ENCODE data around the gene GJA5. TPM values are rescaled to one million over a fixed set of nuclear protein-coding genes. Genes with fewer than 3 reads are reported as not detected.

Gene GJA5
- total RNA-seq, 6 experiments from 2014 or later: 17.6 to 25.7 (median 20.2) TPM

GRCh38 chr1:147768101-147768500 lies 7.7 kb upstream of the GJA5 start:
- Mint-ChIP-seq H3K4me1 (ENCODE audit: low read depth) (peaks cover 57% of the 10 kb centered on the region), H3K36me3 (ENCODE audit: low read depth) (no peaks in the 10 kb centered on the region), H3K4me3 (no peak overlapping the region), H3K27me3 (ENCODE audit: insufficient read depth) (peaks cover 3% of the 10 kb centered on the region; the same call in 1 of the 2 replicates), H3K27ac (no peak overlapping the region), H3K9me3 (no peaks in the 10 kb centered on the region)
- no peak for DNase-seq
- no peak for TF ChIP-seq CTCF (IDR thresholded peaks at IDR 0.05)

GRCh38 chr1:147762233-147763024 lies 2.0 kb upstream of the GJA5 start:
- peaks cover 2% of the 10 kb centered on the region; the same call in 1 of the 2 replicates for H3K27me3 Mint-ChIP-seq (ENCODE audit: insufficient read depth)
- peak overlapping the region; percentile 34 for H3K27ac Mint-ChIP-seq
- no peak for DNase-seq
- H3K4me1 Mint-ChIP-seq (ENCODE audit: low read depth): peaks cover 75% of the 10 kb centered on the region
- no peaks in the 10 kb centered on the region for H3K9me3 Mint-ChIP-seq
- peak overlapping the region; percentile 25; the same call in 1 of the 2 replicates for H3K4me3 Mint-ChIP-seq
- no peaks in the 10 kb centered on the region for H3K36me3 Mint-ChIP-seq (ENCODE audit: low read depth)
- no peak for TF ChIP-seq CTCF (IDR thresholded peaks at IDR 0.05)

- DNase-seq: no peak
- Mint-ChIP-seq H3K4me3 (no peak overlapping the region), H3K27me3 (ENCODE audit: insufficient read depth) (peaks cover 2% of the 10 kb centered on the region; the same call in 1 of the 2 replicates), H3K4me1 (ENCODE audit: low read depth) (peaks cover 70% of the 10 kb centered on the region), H3K27ac (no peak overlapping the region), H3K36me3 (ENCODE audit: low read depth) (no peaks in the 10 kb centered on the region), H3K9me3 (no peaks in the 10 kb centered on the region)
- TF ChIP-seq CTCF (IDR thresholded peaks at IDR 0.05): no peak
These were observed 1.9 kb downstream of the GJA5 start for GRCh38 chr1:147758379-147759100.

GRCh38 chr1:147757015-147757990 lies 3.1 kb downstream of the GJA5 start:
- H3K4me3 Mint-ChIP-seq: no peak overlapping the region
- H3K9me3 Mint-ChIP-seq: no peaks in the 10 kb centered on the region
- no peak overlapping the region; the same call in 1 of the 2 replicates for H3K27ac Mint-ChIP-seq
- H3K36me3 Mint-ChIP-seq (ENCODE audit: low read depth): no peaks in the 10 kb centered on the region
- H3K27me3 Mint-ChIP-seq (ENCODE audit: insufficient read depth): peaks cover 2% of the 10 kb centered on the region; the same call in 1 of the 2 replicates
- H3K4me1 Mint-ChIP-seq (ENCODE audit: low read depth): peaks cover 60% of the 10 kb centered on the region
- TF ChIP-seq CTCF (IDR thresholded peaks at IDR 0.05): no peak
- peak; percentile 6 for DNase-seq

GRCh38 chr1:147756341-147756740 lies 4.1 kb downstream of the GJA5 start:
- TF ChIP-seq CTCF (IDR thresholded peaks at IDR 0.05): no peak
- no peak for DNase-seq
- H3K9me3 Mint-ChIP-seq: no peaks in the 10 kb centered on the region
- no peak overlapping the region for H3K4me3 Mint-ChIP-seq
- H3K27ac Mint-ChIP-seq: no peak overlapping the region
- no peaks in the 10 kb centered on the region for H3K36me3 Mint-ChIP-seq (ENCODE audit: low read depth)
- peaks cover 2% of the 10 kb centered on the region; the same call in 1 of the 2 replicates for H3K27me3 Mint-ChIP-seq (ENCODE audit: insufficient read depth)
- H3K4me1 Mint-ChIP-seq (ENCODE audit: low read depth): peaks cover 50% of the 10 kb centered on the region
